GOT3 (cell line): ENCODE data around the gene GABRB1.

Experiments used
- DNase-seq: peaks from one replicate; lab custom pipeline; 2025; ENCODE audit warnings: mixed read lengths; lab: John Stamatoyannopoulos, UW

Gene GABRB1

GRCh38 chr4:47471064-47471463 lies 439.7 kb downstream of the GABRB1 start:
- no peak for DNase-seq

DNA sequence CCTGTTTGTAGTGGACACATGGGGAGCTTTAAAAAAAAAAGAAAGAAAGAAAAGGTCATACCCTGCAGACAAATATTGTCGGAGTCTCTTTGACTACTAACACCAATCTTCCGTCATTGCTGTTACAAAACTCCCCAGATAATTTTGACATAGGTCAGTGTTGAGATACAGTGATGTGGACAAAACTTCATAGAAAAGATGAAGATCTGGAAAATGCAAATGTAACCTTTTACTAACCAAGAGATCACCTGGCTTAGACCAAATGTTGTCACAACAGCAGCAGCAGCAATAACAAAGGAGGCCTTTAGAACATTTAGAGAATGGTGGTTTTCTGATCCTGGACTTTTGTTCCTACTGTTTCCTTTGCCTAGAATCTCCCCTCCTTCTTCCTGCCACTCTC lies 440.2 kb downstream of the GABRB1 start:
- DNase-seq = no peak

DNA sequence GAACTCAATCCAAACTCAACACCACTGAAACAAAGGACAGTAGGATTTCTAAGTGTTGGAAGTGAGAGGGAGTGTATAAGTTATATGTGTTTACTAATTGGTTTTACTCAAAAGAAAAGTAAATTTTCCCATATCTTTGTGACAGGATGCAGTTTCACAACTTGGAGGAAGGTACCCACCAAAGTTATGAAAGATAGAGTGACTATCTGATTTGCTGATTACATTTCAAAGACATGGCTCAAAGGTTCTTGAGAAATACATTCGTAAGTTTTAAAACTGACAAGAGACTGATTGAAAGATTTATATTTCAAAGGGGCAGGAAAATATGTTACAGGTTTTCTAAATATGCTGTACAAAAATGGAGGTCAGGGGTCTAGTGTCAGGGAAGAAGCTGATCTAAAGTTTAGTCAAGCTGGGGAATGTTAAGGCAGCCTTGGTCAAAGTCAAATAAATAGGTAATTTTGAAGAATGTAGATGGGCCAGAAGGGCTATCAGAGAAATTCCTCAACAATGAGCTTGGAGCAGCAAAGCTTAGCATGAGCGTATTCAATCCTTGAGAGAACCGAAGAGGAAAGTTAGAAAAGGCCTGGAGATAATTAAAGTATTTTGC lies 441.9 kb downstream of the GABRB1 start:
- DNase-seq = no peak

DNA sequence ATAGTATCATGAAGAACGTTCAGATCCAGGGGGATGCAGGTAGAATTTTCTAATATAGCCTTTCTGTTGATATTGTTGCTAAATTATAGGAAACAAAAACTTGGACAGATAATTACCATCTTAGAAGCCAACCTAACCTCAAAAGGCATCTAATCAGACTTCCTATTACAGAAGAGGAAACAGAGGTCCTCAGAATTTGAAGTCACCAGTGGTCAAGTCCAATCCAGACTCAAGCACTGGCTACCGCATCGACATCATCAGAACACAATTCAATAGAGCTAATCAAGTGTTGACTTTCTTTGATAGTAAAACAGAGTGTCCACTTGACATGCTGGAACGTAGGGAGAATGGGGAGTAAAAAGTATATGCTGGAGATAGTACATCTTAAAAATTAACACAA lies 443.4 kb downstream of the GABRB1 start:
- no peak for DNase-seq

DNA sequence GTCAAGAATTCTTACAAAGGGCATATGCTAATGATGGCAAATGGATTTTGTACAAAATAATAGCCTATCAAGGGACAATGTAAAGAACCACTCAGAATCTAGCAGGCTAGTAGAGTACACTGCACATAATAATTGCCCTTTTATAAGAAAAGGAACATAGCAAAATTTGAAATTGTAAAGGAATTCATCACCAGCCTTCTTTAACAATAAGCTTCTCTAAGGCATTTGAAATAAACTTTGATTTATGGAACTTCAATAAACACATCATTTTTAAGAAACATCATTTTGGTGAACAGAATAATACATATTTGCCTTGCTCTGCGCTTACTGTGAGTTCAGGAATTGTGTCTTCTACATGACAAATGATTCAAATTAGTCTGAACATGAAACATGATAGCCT lies 444.0 kb downstream of the GABRB1 start:
- no peak for DNase-seq
